ENCODE data around the gene PPP1R9B.

- TF ChIP-seq ZNF274 (IDR thresholded peaks at IDR 0.05; ENCODE audit: low read depth, low read length) (no peak), YY1 (IDR thresholded peaks at IDR 0.05; ENCODE audit: insufficient read depth, insufficient read length) (no peak)
These were observed 17.8 kb upstream of the PPP1R9B start for GRCh38 chr17:50168319-50168718.

Measured in NT2/D1 (cell line).